Calu3 (cell line): Measurements from ENCODE around the gene ABITRAM. TPM values are rescaled to one million over a fixed set of nuclear protein-coding genes. Genes with fewer than 3 reads are reported as not detected.

Source experiments
- BruUV-seq: library from RNA; stranded (reverse); fragments of 400-500 nt; replicated peaks from 2 replicates; lab custom pipeline; 2021; lab: Mats Ljungman, UMichigan
- CTCF ChIA-PET: fragments of 300-600 bp; sonication (Branson Sonifier 250); formaldehyde crosslinking; loops from one replicate; lab custom pipeline; 2022; ENCODE audit warnings: antibody characterized with exemption; lab: Charles Lee
- DNase-seq: peaks from one replicate; pipeline ENCODE4 v3.0.0; 2022
- H3K27ac Mint-ChIP-seq: one replicate; pipeline ENCODE4 v1.8.0; 2022; ENCODE audit warnings: mixed read lengths; ENCODE audit not compliant: unreplicated experiment
- H3K27me3 Mint-ChIP-seq: one replicate; pipeline ENCODE4 v1.8.0; 2022; ENCODE audit warnings: mixed read lengths; ENCODE audit not compliant: unreplicated experiment
- H3K36me3 Mint-ChIP-seq: one replicate; pipeline ENCODE4 v1.8.0; 2022; ENCODE audit warnings: mild to moderate bottlenecking, moderate library complexity, mixed read lengths; ENCODE audit not compliant: insufficient read depth, unreplicated experiment
- H3K4me1 Mint-ChIP-seq: one replicate; pipeline ENCODE4 v1.8.0; 2022; ENCODE audit warnings: mild to moderate bottlenecking, low read depth, mixed read lengths; ENCODE audit not compliant: unreplicated experiment
- H3K4me3 Mint-ChIP-seq: one replicate; pipeline ENCODE4 v1.8.0; 2022; ENCODE audit warnings: mild to moderate bottlenecking, low read depth, moderate library complexity, mixed read lengths; ENCODE audit not compliant: unreplicated experiment
- H3K9me3 Mint-ChIP-seq: one replicate; pipeline ENCODE4 v1.8.0; 2022; ENCODE audit warnings: low read depth, mixed read lengths; ENCODE audit not compliant: unreplicated experiment
- CTCF ChIP-seq: fragments of 200-600 bp; IDR thresholded peaks from one replicate; pipeline ENCODE4 v1.8.0; 2022; ENCODE audit warnings: antibody characterized with exemption; ENCODE audit not compliant: unreplicated experiment
- intact Hi-C: fragments of 100-400 bp; cut with micrococcal nuclease; formaldehyde crosslinking; loops from one replicate; pipeline ENCODE4 v1.10.0; 2022; ENCODE audit not compliant: unreplicated experiment
- total RNA-seq: library from RNA; stranded (reverse); gene quantifications from 2 replicates; pipeline ENCODE4 v1.2.3, GENCODE V29; 2022

The ABITRAM gene
- total RNA-seq, 1 experiment from 2014 or later, result 6.6 TPM

- Mint-ChIP-seq H3K36me3 (peaks cover 18% of the 10 kb centered on the region), H3K4me1 (peaks cover 9% of the 10 kb centered on the region), H3K27ac (peak overlapping the region; percentile 96), H3K4me3 (peak overlapping the region; percentile 96), H3K27me3 (no peaks in the 10 kb centered on the region), H3K9me3 (no peaks in the 10 kb centered on the region)
- CTCF ChIA-PET, result no interaction called here
- no peak for DNase-seq
- TF ChIP-seq CTCF, result no peak
- intact Hi-C loops, result no loop called here
- no TSS peak for BruUV-seq
Observed at GRCh38 chr9:108933231-108933717, 926 bp upstream of the ABITRAM start.

- H3K9me3 Mint-ChIP-seq, result no peaks in the 10 kb centered on the region
- peak; percentile 87 for DNase-seq
- intact Hi-C loops, result no loop called here
- CTCF ChIA-PET, result no interaction called here
- H3K4me3 Mint-ChIP-seq, result peak within 1 kb of the TSS; percentile 96
- H3K4me1 Mint-ChIP-seq, result peaks cover 9% of the 10 kb centered on the region
- H3K27me3 Mint-ChIP-seq, result no peaks in the 10 kb centered on the region
- H3K27ac Mint-ChIP-seq, result peak within 1 kb of the TSS; percentile 96
- BruUV-seq, result no TSS peak
- H3K36me3 Mint-ChIP-seq, result peaks cover 18% of the 10 kb centered on the region
- peak; percentile 15 for TF ChIP-seq CTCF
Observed at GRCh38 chr9:108933718-108934322, 380 bp upstream of the ABITRAM start, which contains the start of gene ELP1. TSS of gene ELP1 (minus strand) at chr9:108934124. CDS start at chr9:108931146, 2,978 bp downstream.

GRCh38 chr9:108937561-108938305, 3.5 kb downstream of the ABITRAM start:
- CTCF ChIA-PET, result no interaction called here
- Mint-ChIP-seq H3K4me1 (peaks cover 5% of the 10 kb centered on the region), H3K27me3 (no peaks in the 10 kb centered on the region), H3K36me3 (peaks cover 18% of the 10 kb centered on the region), H3K9me3 (no peaks in the 10 kb centered on the region), H3K4me3 (no peak overlapping the region), H3K27ac (no peak overlapping the region)
- no peak for TF ChIP-seq CTCF
- DNase-seq, result no peak
- intact Hi-C loops, result no loop called here
- BruUV-seq, result no TSS peak

GRCh38 chr9:108939975-108940374, 5.8 kb downstream of the ABITRAM start:
- no peak for DNase-seq
- no peak overlapping the region for H3K4me3 Mint-ChIP-seq
- no peaks in the 10 kb centered on the region for H3K36me3 Mint-ChIP-seq
- CTCF ChIA-PET, result no interaction called here
- no peak overlapping the region for H3K27ac Mint-ChIP-seq
- no peaks in the 10 kb centered on the region for H3K9me3 Mint-ChIP-seq
- intact Hi-C loops, result no loop called here
- H3K27me3 Mint-ChIP-seq, result no peaks in the 10 kb centered on the region
- no TSS peak for BruUV-seq
- H3K4me1 Mint-ChIP-seq, result no peaks in the 10 kb centered on the region
- TF ChIP-seq CTCF, result no peak
